Measurements from ENCODE around the gene NEURL1. TPM values are rescaled to one million over a fixed set of nuclear protein-coding genes. Genes with fewer than 3 reads are reported as not detected.
"Not testable (repeated sequence)": the region's sequence is repeated elsewhere in the genome, so short reads cannot be mapped to it uniquely, and the experiment has no call there.

NEURL1 gene
- total and polyA plus RNA-seq, 2 donors (not counting 1 experiment from before 2014, with no cell fraction given): 0.30 to 0.57 TPM

GRCh38 chr10:103603382-103603781 is 109.9 kb downstream of the NEURL1 start:
- H2AFZ ChIP-seq (ENCODE audit: insufficient read depth, low read depth, low read length, poor library complexity, severe bottlenecking): no peak overlapping the region
- H3K4me1 ChIP-seq (ENCODE audit: control insufficient read depth in 2 of 2, insufficient read depth in 2 of 2, low read length in 2 of 2): no peaks in the 10 kb centered on the region
- H3K4me1 Mint-ChIP-seq: no peaks in the 10 kb centered on the region
- no peak overlapping the region for H3K27ac ChIP-seq (ENCODE audit: low read length in 2 of 2)
- H3K27me3 ChIP-seq (replicated peaks in 1 of 4; ENCODE audit: control extremely low read depth in 1 of 4, control insufficient read depth in 3 of 4, insufficient read depth in 4 of 4, low read length in 3 of 4): no peaks in the 10 kb centered on the region
- H3K27me3 Mint-ChIP-seq: no peaks in the 10 kb centered on the region
- TF ChIP-seq EZH2 (IDR thresholded peaks at IDR 0.05; ENCODE audit: borderline replicate concordance, insufficient read depth, low read depth, low read length, poor library complexity, severe bottlenecking): no peak
- TF ChIP-seq, protein P1, sequence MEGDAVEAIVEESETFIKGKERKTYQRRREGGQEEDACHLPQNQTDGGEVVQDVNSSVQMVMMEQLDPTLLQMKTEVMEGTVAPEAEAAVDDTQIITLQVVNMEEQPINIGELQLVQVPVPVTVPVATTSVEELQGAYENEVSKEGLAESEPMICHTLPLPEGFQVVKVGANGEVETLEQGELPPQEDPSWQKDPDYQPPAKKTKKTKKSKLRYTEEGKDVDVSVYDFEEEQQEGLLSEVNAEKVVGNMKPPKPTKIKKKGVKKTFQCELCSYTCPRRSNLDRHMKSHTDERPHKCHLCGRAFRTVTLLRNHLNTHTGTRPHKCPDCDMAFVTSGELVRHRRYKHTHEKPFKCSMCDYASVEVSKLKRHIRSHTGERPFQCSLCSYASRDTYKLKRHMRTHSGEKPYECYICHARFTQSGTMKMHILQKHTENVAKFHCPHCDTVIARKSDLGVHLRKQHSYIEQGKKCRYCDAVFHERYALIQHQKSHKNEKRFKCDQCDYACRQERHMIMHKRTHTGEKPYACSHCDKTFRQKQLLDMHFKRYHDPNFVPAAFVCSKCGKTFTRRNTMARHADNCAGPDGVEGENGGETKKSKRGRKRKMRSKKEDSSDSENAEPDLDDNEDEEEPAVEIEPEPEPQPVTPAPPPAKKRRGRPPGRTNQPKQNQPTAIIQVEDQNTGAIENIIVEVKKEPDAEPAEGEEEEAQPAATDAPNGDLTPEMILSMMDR (IDR thresholded peaks at IDR 0.05): no peak
- peaks cover 0 to 9% (median 0%) of the 10 kb centered on the region in 3 donors for H3K9me3 ChIP-seq (ENCODE audit: control extremely low read depth in 1 of 3, control insufficient read depth in 2 of 3, insufficient read depth in 1 of 3, low read length in 2 of 3)
- H3K4me3 ChIP-seq (ENCODE audit: control extremely low read depth in 1 of 5, extremely low read depth in 1 of 5, insufficient read depth in 1 of 5, low read depth in 2 of 5, low read length in 4 of 5): no peak overlapping the region
- ATAC-seq (ENCODE audit: low read depth) (no peak), DNase-seq (no peak)
- peaks cover 0 to 9% of the 10 kb centered on the region in 2 experiments for H3K36me3 ChIP-seq (replicated peaks in 1 of 2; ENCODE audit: control extremely low read depth in 1 of 2, control insufficient read depth in 1 of 2, extremely low read depth in 1 of 2, insufficient read depth in 2 of 2, low read length in 1 of 2)
- H3K4me2 ChIP-seq (replicated peaks; ENCODE audit: low read depth, low read length, poor library complexity, severe bottlenecking): no peak overlapping the region
- no peaks in the 10 kb centered on the region for H3K9me3 Mint-ChIP-seq (ENCODE audit: insufficient read depth)
- no peaks in the 10 kb centered on the region for H4K20me1 ChIP-seq (ENCODE audit: control insufficient read depth, insufficient read depth, low read length, poor library complexity, severe bottlenecking)
- WGBS (ENCODE audit: insufficient coverage): 95% methylated on average over 23 of the region's 23 CpGs
- ChIA-PET POLR2A (no interaction called here), CTCF (interaction anchor here (2.6 to 3.0 kb wide), 2 partner anchors 11 to 83 kb away, joined by 7 to 18 read pairs; no protein-coding TSS in a partner anchor)
- H3K27ac Mint-ChIP-seq: no peak overlapping the region
- no peak overlapping the region for H3K9ac ChIP-seq (ENCODE audit: low read length)
- no peaks in the 10 kb centered on the region for H3K79me2 ChIP-seq (ENCODE audit: control insufficient read depth, insufficient read depth, low read length)
- intact Hi-C loops (cut with micrococcal nuclease): no loop called here
- H3K4me3 Mint-ChIP-seq: no peak overlapping the region

DNA sequence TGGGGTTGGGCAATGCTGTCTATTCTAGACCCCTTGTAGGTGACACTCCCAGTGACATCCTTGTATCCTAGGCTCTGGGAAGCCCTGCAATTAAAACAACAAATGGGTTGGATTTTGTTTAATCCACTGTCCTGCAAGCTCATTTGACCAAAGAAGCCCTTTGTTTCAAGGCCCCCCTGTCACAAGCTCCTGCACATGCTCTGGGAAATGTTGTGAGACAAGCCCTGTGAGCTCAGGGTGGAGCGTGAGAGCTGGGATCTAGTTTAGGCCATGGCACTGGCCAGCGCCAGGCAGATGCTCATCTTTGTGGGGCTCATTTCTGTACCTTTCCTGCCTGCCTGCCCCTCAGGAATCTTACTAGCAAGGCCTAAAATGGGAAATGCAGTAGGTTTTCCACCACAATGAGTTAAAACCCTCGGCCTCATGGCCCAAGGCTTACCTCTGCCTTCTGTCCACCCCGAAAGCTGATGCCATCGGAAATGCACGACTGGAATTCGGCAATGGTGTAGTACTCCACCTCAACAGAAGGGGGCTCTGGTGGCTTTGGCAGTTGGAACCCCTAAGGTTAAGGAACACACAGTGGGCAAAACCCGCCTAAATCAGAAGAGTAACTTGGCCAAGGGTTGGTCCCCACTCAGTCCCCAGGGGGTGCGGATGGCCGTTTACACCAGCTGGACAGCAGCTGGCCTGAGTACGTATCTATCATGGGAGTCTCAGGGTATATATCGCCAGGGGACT is 112.0 kb downstream of the NEURL1 start:
- Mint-ChIP-seq H3K27me3 (no peaks in the 10 kb centered on the region), H3K27ac (no peak overlapping the region), H3K4me1 (no peaks in the 10 kb centered on the region), H3K9me3 (ENCODE audit: insufficient read depth) (no peaks in the 10 kb centered on the region), H3K4me3 (no peak overlapping the region)
- TF ChIP-seq, protein P1 (IDR thresholded peaks at IDR 0.05): peak; percentile 52
- TF ChIP-seq EZH2 (IDR thresholded peaks at IDR 0.05; ENCODE audit: borderline replicate concordance, insufficient read depth, low read depth, low read length, poor library complexity, severe bottlenecking): no peak
- ChIA-PET CTCF (interaction anchor here (0.9 to 2.0 kb wide), 5 partner anchors 69 to 107 kb away, joined by 3 to 46 read pairs (median 3); no protein-coding TSS in a partner anchor), POLR2A (no interaction called here)
- peaks cover 0 to 9% of the 10 kb centered on the region in 2 experiments for H3K36me3 ChIP-seq (replicated peaks in 1 of 2; ENCODE audit: control extremely low read depth in 1 of 2, control insufficient read depth in 1 of 2, extremely low read depth in 1 of 2, insufficient read depth in 2 of 2, low read length in 1 of 2)
- DNase-seq (peak; percentile 44), ATAC-seq (ENCODE audit: low read depth) (no peak)
- H3K27ac ChIP-seq (ENCODE audit: low read length in 2 of 2): no peak overlapping the region
- peaks cover 0 to 9% (median 0%) of the 10 kb centered on the region in 3 donors for H3K9me3 ChIP-seq (ENCODE audit: control extremely low read depth in 1 of 3, control insufficient read depth in 2 of 3, insufficient read depth in 1 of 3, low read length in 2 of 3)
- H3K9ac ChIP-seq (ENCODE audit: low read length): no peak overlapping the region
- no peaks in the 10 kb centered on the region for H3K79me2 ChIP-seq (ENCODE audit: control insufficient read depth, insufficient read depth, low read length)
- no peak overlapping the region for H3K4me2 ChIP-seq (replicated peaks; ENCODE audit: low read depth, low read length, poor library complexity, severe bottlenecking)
- H3K4me1 ChIP-seq (ENCODE audit: control insufficient read depth in 2 of 2, insufficient read depth in 2 of 2, low read length in 2 of 2): no peaks in the 10 kb centered on the region
- H3K4me3 ChIP-seq (ENCODE audit: control extremely low read depth in 1 of 5, extremely low read depth in 1 of 5, insufficient read depth in 1 of 5, low read depth in 2 of 5, low read length in 4 of 5): no peak overlapping the region
- H2AFZ ChIP-seq (ENCODE audit: insufficient read depth, low read depth, low read length, poor library complexity, severe bottlenecking): no peak overlapping the region
- no peaks in the 10 kb centered on the region for H4K20me1 ChIP-seq (ENCODE audit: control insufficient read depth, insufficient read depth, low read length, poor library complexity, severe bottlenecking)
- intact Hi-C loops (cut with micrococcal nuclease): no loop called here
- H3K27me3 ChIP-seq (replicated peaks in 1 of 4; ENCODE audit: control extremely low read depth in 1 of 4, control insufficient read depth in 3 of 4, insufficient read depth in 4 of 4, low read length in 3 of 4): no peaks in the 10 kb centered on the region
- 93% methylated on average over 12 of the region's 12 CpGs for WGBS (ENCODE audit: insufficient coverage)

GRCh38 chr10:103606097-103606438 is 112.6 kb downstream of the NEURL1 start:
- H3K79me2 ChIP-seq (ENCODE audit: control insufficient read depth, insufficient read depth, low read length); ATAC-seq (ENCODE audit: low read depth); H2AFZ ChIP-seq (ENCODE audit: insufficient read depth, low read depth, low read length, poor library complexity, severe bottlenecking); intact Hi-C loops (cut with micrococcal nuclease); H3K4me2 ChIP-seq (replicated peaks; ENCODE audit: low read depth, low read length, poor library complexity, severe bottlenecking); H3K4me3 Mint-ChIP-seq; H3K4me1 Mint-ChIP-seq; H3K27me3 ChIP-seq (replicated peaks in 1 of 4; ENCODE audit: control extremely low read depth in 1 of 4, control insufficient read depth in 3 of 4, insufficient read depth in 4 of 4, low read length in 3 of 4); H3K4me1 ChIP-seq (ENCODE audit: control insufficient read depth in 2 of 2, insufficient read depth in 2 of 2, low read length in 2 of 2); H3K36me3 ChIP-seq (replicated peaks in 1 of 2; ENCODE audit: control extremely low read depth in 1 of 2, control insufficient read depth in 1 of 2, extremely low read depth in 1 of 2, insufficient read depth in 2 of 2, low read length in 1 of 2); H3K27ac Mint-ChIP-seq; DNase-seq; H3K27ac ChIP-seq (ENCODE audit: low read length in 2 of 2); H3K9me3 ChIP-seq (ENCODE audit: control extremely low read depth in 1 of 3, control insufficient read depth in 2 of 3, insufficient read depth in 1 of 3, low read length in 2 of 3); H3K4me3 ChIP-seq (ENCODE audit: control extremely low read depth in 1 of 5, extremely low read depth in 1 of 5, insufficient read depth in 1 of 5, low read depth in 2 of 5, low read length in 4 of 5); H3K9ac ChIP-seq (ENCODE audit: low read length); H3K27me3 Mint-ChIP-seq; H3K9me3 Mint-ChIP-seq (ENCODE audit: insufficient read depth); H4K20me1 ChIP-seq (ENCODE audit: control insufficient read depth, insufficient read depth, low read length, poor library complexity, severe bottlenecking): not testable (repeated sequence)
- 80% methylated on average over 1 of the region's 1 CpG for WGBS (ENCODE audit: insufficient coverage)
- CTCF ChIA-PET: interaction anchor here (0.9 to 2.0 kb wide), 5 partner anchors 69 to 107 kb away, joined by 3 to 46 read pairs (median 3); no protein-coding TSS in a partner anchor
- POLR2A ChIA-PET: interaction anchor here (0.6 kb wide), 1 partner anchor 75 kb away, joined by 3 read pairs; no protein-coding TSS in a partner anchor
